H9 (cell line): Measurements from ENCODE around the gene NAA50. TPM values are rescaled to one million over a fixed set of nuclear protein-coding genes. Genes with fewer than 3 reads are reported as not detected.

Source experiments
- DNase-seq: peaks from one replicate; pipeline ENCODE4 v3.0.0-alpha.2; 2017
- H2AFZ ChIP-seq: one replicate; pipeline ENCODE4 v1.6.1; 2013; ENCODE audit warnings: mild to moderate bottlenecking, low read length, control low read depth, moderate library complexity
- H2AK5ac ChIP-seq: 2 replicates; pipeline ENCODE4 v1.6.1; 2013; ENCODE audit warnings: low read length, control low read depth, mixed read lengths; ENCODE audit not compliant: insufficient read length
- H2BK120ac ChIP-seq: one replicate; pipeline ENCODE4 v1.6.1; 2013; ENCODE audit warnings: low read depth, mild to moderate bottlenecking, low read length, control low read depth, inconsistent platforms; ENCODE audit not compliant: poor library complexity, severe bottlenecking
- H2BK12ac ChIP-seq: 2 replicates; pipeline ENCODE4 v1.6.1; 2013; ENCODE audit warnings: low read length, control low read depth, mixed read lengths, low read depth; ENCODE audit not compliant: insufficient read length
- H2BK15ac ChIP-seq: 2 replicates; pipeline ENCODE4 v1.6.1; 2013; ENCODE audit warnings: low read depth, low read length, control low read depth
- H2BK20ac ChIP-seq: one replicate; pipeline ENCODE4 v1.6.1; 2013; ENCODE audit warnings: low read depth, mild to moderate bottlenecking, low read length, control low read depth, inconsistent platforms; ENCODE audit not compliant: poor library complexity, severe bottlenecking
- H2BK5ac ChIP-seq: 2 replicates; pipeline ENCODE4 v1.6.1; 2013; ENCODE audit warnings: low read length, control low read depth, mixed read lengths; ENCODE audit not compliant: insufficient read length
- H3K14ac ChIP-seq: 2 replicates; pipeline ENCODE4 v1.6.1; 2013; ENCODE audit warnings: low read length, control low read depth; ENCODE audit not compliant: insufficient read depth
- H3K18ac ChIP-seq: 2 replicates; pipeline ENCODE4 v1.6.1; 2013; ENCODE audit warnings: low read depth, mild to moderate bottlenecking, mixed read lengths, low read length, control low read depth; ENCODE audit not compliant: insufficient read length
- H3K23ac ChIP-seq: 2 replicates; pipeline ENCODE4 v1.6.1; 2013; ENCODE audit warnings: low read length, control low read depth, mixed read lengths, low read depth; ENCODE audit not compliant: insufficient read length
- H3K23me2 ChIP-seq: 2 replicates; pipeline ENCODE4 v1.6.1; 2013; ENCODE audit warnings: low read depth, mild to moderate bottlenecking, mixed read lengths, low read length, control low read depth; ENCODE audit not compliant: insufficient read length, poor library complexity, severe bottlenecking
- H3K27ac ChIP-seq: 2 replicates; pipeline ENCODE4 v1.5.1; 2013; ENCODE audit warnings: low read length, control low read depth, mixed read lengths, low read depth; ENCODE audit not compliant: insufficient read length
- H3K27me3 ChIP-seq: 2 replicates; pipeline ENCODE4 v1.6.1; 2013; ENCODE audit warnings: low read length, control low read depth, inconsistent platforms; ENCODE audit not compliant: insufficient read depth
- H3K4ac ChIP-seq: 2 replicates; pipeline ENCODE4 v1.6.1; 2013; ENCODE audit warnings: low read depth, mild to moderate bottlenecking, control low read depth, inconsistent platforms, low read length, moderate library complexity
- H3K4me1 ChIP-seq: 2 replicates; pipeline ENCODE4 v1.6.1; 2013; ENCODE audit warnings: low read length, control low read depth, inconsistent platforms; ENCODE audit not compliant: insufficient read depth
- H3K4me2 ChIP-seq: 2 replicates; pipeline ENCODE4 v1.6.1; 2013; ENCODE audit warnings: low read length, control low read depth, mixed read lengths; ENCODE audit not compliant: insufficient read length, insufficient read depth
- H3K56ac ChIP-seq: 2 replicates; pipeline ENCODE4 v1.6.1; 2013; ENCODE audit warnings: low read depth, mild to moderate bottlenecking, mixed read lengths, low read length, control low read depth; ENCODE audit not compliant: insufficient read length
- H3K79me1 ChIP-seq: 2 replicates; pipeline ENCODE4 v1.6.1; 2013; ENCODE audit warnings: low read depth, mild to moderate bottlenecking, moderate library complexity, low read length, control low read depth, inconsistent platforms; ENCODE audit not compliant: insufficient read depth, poor library complexity, severe bottlenecking
- H3K79me2 ChIP-seq: 2 replicates; pipeline ENCODE4 v1.6.1; 2013; ENCODE audit warnings: low read length, control low read depth, inconsistent platforms; ENCODE audit not compliant: insufficient read depth
- H3K9ac ChIP-seq: 2 replicates; pipeline ENCODE4 v1.6.1; 2013; ENCODE audit warnings: low read length, control low read depth, mixed read lengths; ENCODE audit not compliant: insufficient read length; ENCODE audit errors: extremely low read depth
- H3K9me3 ChIP-seq: one replicate; pipeline ENCODE4 v1.6.1; 2013; ENCODE audit warnings: low read depth, low read length, inconsistent platforms; ENCODE audit not compliant: control insufficient read depth
- H3T11ph ChIP-seq: one replicate; pipeline ENCODE4 v1.6.1; 2013; ENCODE audit warnings: mild to moderate bottlenecking, low read length, control low read depth, inconsistent platforms
- H4K20me1 ChIP-seq: one replicate; pipeline ENCODE4 v1.6.1; 2013; ENCODE audit not compliant: control insufficient read depth, insufficient read length, insufficient read depth
- H4K5ac ChIP-seq: 2 replicates; pipeline ENCODE4 v1.6.1; 2013; ENCODE audit warnings: low read depth, mild to moderate bottlenecking, mixed read lengths, low read length, control low read depth; ENCODE audit not compliant: insufficient read length
- H4K8ac ChIP-seq: replicated peaks from 2 replicates; pipeline ENCODE4 v1.6.1; 2013; ENCODE audit warnings: low read length, control low read depth, mixed read lengths, low read depth; ENCODE audit not compliant: insufficient read length
- H4K91ac ChIP-seq: 2 replicates; pipeline ENCODE4 v1.6.1; 2013; ENCODE audit warnings: low read depth, mild to moderate bottlenecking, moderate library complexity, mixed read lengths, low read length, control low read depth; ENCODE audit not compliant: insufficient read length
- H3K27ac Mint-ChIP-seq, 3 experiments: 2 replicates in 2 of 3; 3 replicates in 1 of 3; pipeline ENCODE4 v1.8.0; 2020 to 2021; ENCODE audit warnings: mixed read lengths in 3 of 3, mild to moderate bottlenecking in 1 of 3, moderate library complexity in 1 of 3
- H3K27me3 Mint-ChIP-seq: 2 replicates; pipeline ENCODE4 v1.8.0; 2021; ENCODE audit warnings: low read depth, mild to moderate bottlenecking, moderate library complexity, mixed read lengths
- H3K36me3 Mint-ChIP-seq, 3 experiments: 2 replicates in 2 of 3; 3 replicates in 1 of 3; pipeline ENCODE4 v1.8.0; 2020 to 2021; ENCODE audit warnings: low read depth in 3 of 3, mixed read lengths in 3 of 3; ENCODE audit not compliant: insufficient read depth in 1 of 3
- H3K4me1 Mint-ChIP-seq, 2 experiments: 2 replicates each; pipeline ENCODE4 v1.8.0; 2020; ENCODE audit warnings: mixed read lengths in 2 of 2
- H3K4me3 Mint-ChIP-seq, 2 experiments: 2 replicates in 1 of 2; 3 replicates in 1 of 2; pipeline ENCODE4 v1.8.0; 2020 to 2021; ENCODE audit warnings: mild to moderate bottlenecking in 2 of 2, mixed read lengths in 2 of 2, moderate library complexity in 1 of 2
- H3K9me3 Mint-ChIP-seq, 2 experiments: 2 replicates in 1 of 2; 3 replicates in 1 of 2; pipeline ENCODE4 v1.8.0; 2020; ENCODE audit warnings: mild to moderate bottlenecking in 2 of 2, mixed read lengths in 2 of 2, moderate library complexity in 1 of 2
- WGBS: extraction: QIAGEN DNeasy Blood & Tissue Kit; methylation state at CpG from one replicate; pipeline ENCODE4 v1.1.7; 2013; ENCODE audit warnings: missing lambda C conversion rate, low lambda C conversion rate, mixed read lengths; ENCODE audit not compliant: insufficient read length; ENCODE audit errors: extremely low coverage; 5-methylcytosine and 5-hydroxymethylcytosine counted together
- total RNA-seq: library from RNA; stranded (reverse); gene quantifications from 2 replicates; pipeline ENCODE4 v1.2.1, GENCODE V29; 2021
- TF ChIP-seq, protein P1 (sequence below): fragments of 200-600 bp; sonication (generic); conservative IDR thresholded peaks from 3 replicates; pipeline ENCODE4 v1.8.0; 2021; ENCODE audit warnings: antibody characterized with exemption, mild to moderate bottlenecking

Gene NAA50
- total RNA-seq, 1 experiment from 2014 or later = 216 TPM

GRCh38 chr3:113698213-113698742 lies 47.8 kb downstream of the NAA50 start:
- H3K56ac ChIP-seq = no peak overlapping the region
- no peak overlapping the region for H3K23ac ChIP-seq
- peaks cover 0 to 1% (median 0%) of the 10 kb centered on the region in 3 experiments; a peak in 2 of 7 replicates for H3K36me3 Mint-ChIP-seq
- no peak overlapping the region for H4K8ac ChIP-seq
- no CpG with 5 or more reads among the region's 6 CpGs for WGBS
- peaks cover 6% of the 10 kb centered on the region for H3K23me2 ChIP-seq
- peak overlapping the region in 1 of 2 experiments; percentile 13; a peak in 3 of 5 replicates for H3K4me3 Mint-ChIP-seq
- H2AK5ac ChIP-seq = no peak overlapping the region
- no peak overlapping the region for H2BK15ac ChIP-seq
- no peak for DNase-seq
- H3K79me2 ChIP-seq = no peaks in the 10 kb centered on the region; the same call in 1 of the 2 replicates
- H4K5ac ChIP-seq = no peak overlapping the region
- H3K4me1 Mint-ChIP-seq = peaks cover 11 to 12% of the 10 kb centered on the region in 2 experiments
- no peak overlapping the region for H2BK12ac ChIP-seq
- TF ChIP-seq, protein P1, sequence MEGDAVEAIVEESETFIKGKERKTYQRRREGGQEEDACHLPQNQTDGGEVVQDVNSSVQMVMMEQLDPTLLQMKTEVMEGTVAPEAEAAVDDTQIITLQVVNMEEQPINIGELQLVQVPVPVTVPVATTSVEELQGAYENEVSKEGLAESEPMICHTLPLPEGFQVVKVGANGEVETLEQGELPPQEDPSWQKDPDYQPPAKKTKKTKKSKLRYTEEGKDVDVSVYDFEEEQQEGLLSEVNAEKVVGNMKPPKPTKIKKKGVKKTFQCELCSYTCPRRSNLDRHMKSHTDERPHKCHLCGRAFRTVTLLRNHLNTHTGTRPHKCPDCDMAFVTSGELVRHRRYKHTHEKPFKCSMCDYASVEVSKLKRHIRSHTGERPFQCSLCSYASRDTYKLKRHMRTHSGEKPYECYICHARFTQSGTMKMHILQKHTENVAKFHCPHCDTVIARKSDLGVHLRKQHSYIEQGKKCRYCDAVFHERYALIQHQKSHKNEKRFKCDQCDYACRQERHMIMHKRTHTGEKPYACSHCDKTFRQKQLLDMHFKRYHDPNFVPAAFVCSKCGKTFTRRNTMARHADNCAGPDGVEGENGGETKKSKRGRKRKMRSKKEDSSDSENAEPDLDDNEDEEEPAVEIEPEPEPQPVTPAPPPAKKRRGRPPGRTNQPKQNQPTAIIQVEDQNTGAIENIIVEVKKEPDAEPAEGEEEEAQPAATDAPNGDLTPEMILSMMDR = no peak
- H3K4ac ChIP-seq = no peak overlapping the region
- H4K91ac ChIP-seq = no peak overlapping the region
- H3K4me1 ChIP-seq = no peaks in the 10 kb centered on the region
- H3T11ph ChIP-seq = no peak overlapping the region
- no peak overlapping the region for H2BK120ac ChIP-seq
- no peak overlapping the region for H3K4me2 ChIP-seq
- H2BK5ac ChIP-seq = no peak overlapping the region
- no peak overlapping the region for H3K14ac ChIP-seq
- no peak overlapping the region for H3K18ac ChIP-seq
- H3K27me3 Mint-ChIP-seq = no peaks in the 10 kb centered on the region
- H4K20me1 ChIP-seq = no peaks in the 10 kb centered on the region
- H2BK20ac ChIP-seq = no peak overlapping the region
- no peaks in the 10 kb centered on the region for H3K27me3 ChIP-seq
- H3K27ac ChIP-seq = no peak overlapping the region
- H3K27ac Mint-ChIP-seq = peak overlapping the region in 1 of 3 experiments; percentile 1; a peak in 1 of 7 replicates
- no peak overlapping the region for H3K9ac ChIP-seq
- H3K79me1 ChIP-seq = no peaks in the 10 kb centered on the region
- H2AFZ ChIP-seq = no peak overlapping the region
- H3K9me3 Mint-ChIP-seq = no peaks in the 10 kb centered on the region; a peak in 1 of 5 replicates
- H3K9me3 ChIP-seq = no peaks in the 10 kb centered on the region
